Tibial nerve (tissue), 4 donors: ENCODE data around the gene AHCYL2. TPM values are rescaled to one million over a fixed set of nuclear protein-coding genes. Genes with fewer than 3 reads are reported as not detected.

Source experiments
- DNase-seq, 2 donors: peaks; one replicate each; pipeline ENCODE4 v3.0.0-alpha.2; 2019; ENCODE audit warnings: low spot score in 2 of 2
- H3K27ac ChIP-seq, 4 donors: fragments of 200-600 bp; sonication (generic) in 3 of 4; one replicate each; pipeline ENCODE4 v1.5.1; 2017 to 2019; ENCODE audit warnings: mild to moderate bottlenecking in 1 of 4
- H3K27me3 ChIP-seq, 2 donors: fragments of 200-600 bp; sonication (generic) in 1 of 2; one replicate each; pipeline versions ENCODE4 v1.5.1 to v1.6.0; 2017 to 2019
- H3K36me3 ChIP-seq, 3 donors: fragments of 200-600 bp; sonication (generic); one replicate each; pipeline ENCODE4 v1.5.1; 2018 to 2019
- H3K4me1 ChIP-seq, 4 donors: fragments of 200-600 bp; sonication (generic) in 3 of 4; one replicate each; pipeline ENCODE4 v1.5.1; 2017 to 2019
- H3K4me3 ChIP-seq, 4 donors: fragments of 200-600 bp; sonication (generic) in 3 of 4; one replicate each; pipeline ENCODE4 v1.5.1; 2017 to 2019; ENCODE audit warnings: mild to moderate bottlenecking in 1 of 4, moderate library complexity in 1 of 4
- H3K9me3 ChIP-seq, 4 donors: fragments of 200-600 bp; sonication (generic) in 3 of 4; one replicate each; pipeline ENCODE4 v1.5.1; 2017 to 2019
- CTCF ChIP-seq, 5 experiments: fragments of 200-600 bp in 3 of 5; fragments of 450-650 bp in 2 of 5; sonication (generic) in 3 of 5; IDR thresholded peaks; one replicate each; pipeline ENCODE4 v1.5.1; 2016 to 2019; ENCODE audit warnings: antibody characterized with exemption in 5 of 5, mild to moderate bottlenecking in 3 of 5, moderate library complexity in 2 of 5
- EP300 ChIP-seq, 2 donors: sonication (generic); formaldehyde crosslinking; IDR thresholded peaks; one replicate each; pipeline ENCODE4 v1.6.1; 2017; ENCODE audit warnings: antibody characterized with exemption in 2 of 2, mild to moderate bottlenecking in 1 of 2
- POLR2A ChIP-seq, 2 donors: fragments of 450-650 bp; IDR thresholded peaks; one replicate each; pipeline ENCODE4 v1.6.1; 2017; ENCODE audit warnings: antibody characterized with exemption in 2 of 2, mild to moderate bottlenecking in 2 of 2, moderate library complexity in 2 of 2
- WGBS, 2 donors: methylation state at CpG; one replicate each; pipeline ENCODE4 v1.1.5; 2018; 5-methylcytosine and 5-hydroxymethylcytosine counted together
- total RNA-seq, 4 donors: library from RNA; depleted of rRNA; stranded (reverse); fragments of >200 nt; gene quantifications; one replicate each; pipeline ENCODE4 v1.1.0, GENCODE V29; 2016

The AHCYL2 gene
- total RNA-seq, 4 donors from 2014 or later: 21.6 to 42.9 (median 30.9) TPM

- Histone ChIP-seq H3K27me3 (no peaks in the 10 kb centered on the region), H3K4me1 (peaks cover 0 to 22% (median 8%) of the 10 kb centered on the region in 4 donors), H3K27ac (no peak overlapping the region), H3K4me3 (no peak overlapping the region), H3K36me3 (peaks cover 0 to 23% (median 0%) of the 10 kb centered on the region in 3 donors), H3K9me3 (no peaks in the 10 kb centered on the region)
- no peak for DNase-seq
- TF ChIP-seq EP300 (IDR thresholded peaks at IDR 0.05): no peak
- TF ChIP-seq CTCF (IDR thresholded peaks at IDR 0.05): no peak
- TF ChIP-seq POLR2A (IDR thresholded peaks at IDR 0.05): no peak
- 85 to 87% methylated on average over 29 of the region's 29 CpGs for WGBS, 2 donors
These were observed 19.6 kb upstream of the AHCYL2 start for GRCh38 chr7:129205126-129205818.

- H3K4me3 ChIP-seq: no peak overlapping the region
- 93% methylated on average over 18 of the region's 18 CpGs for WGBS, 2 donors
- DNase-seq: no peak
- no peaks in the 10 kb centered on the region for H3K27me3 ChIP-seq
- TF ChIP-seq EP300 (IDR thresholded peaks at IDR 0.05): no peak
- H3K4me1 ChIP-seq: peaks cover 0 to 28% (median 8%) of the 10 kb centered on the region in 4 donors
- H3K27ac ChIP-seq: no peak overlapping the region
- H3K36me3 ChIP-seq: peaks cover 0 to 28% (median 0%) of the 10 kb centered on the region in 3 donors
- no peaks in the 10 kb centered on the region for H3K9me3 ChIP-seq
These were observed 18.6 kb upstream of the AHCYL2 start for GRCh38 chr7:129205987-129206785.

GRCh38 chr7:129208667-129209066, 16.2 kb upstream of the AHCYL2 start:
- no peaks in the 10 kb centered on the region for H3K9me3 ChIP-seq
- H3K27ac ChIP-seq: peak overlapping the region in 1 of 4 donors; percentile 40
- DNase-seq: no peak
- TF ChIP-seq CTCF (IDR thresholded peaks at IDR 0.05) (no peak), POLR2A (IDR thresholded peaks at IDR 0.05) (no peak), EP300 (IDR thresholded peaks at IDR 0.05) (no peak)
- H3K4me3 ChIP-seq: no peak overlapping the region
- H3K27me3 ChIP-seq: no peaks in the 10 kb centered on the region
- 36 to 42% methylated on average over 8 to 9 of the region's 9 CpGs for WGBS, 2 donors
- peaks cover 0 to 48% (median 0%) of the 10 kb centered on the region in 3 donors for H3K36me3 ChIP-seq
- H3K4me1 ChIP-seq: peaks cover 0 to 29% (median 8%) of the 10 kb centered on the region in 4 donors

GRCh38 chr7:129209067-129209926, 15.5 kb upstream of the AHCYL2 start:
- WGBS, 2 donors: 47 to 48% methylated on average over 14 to 15 of the region's 15 CpGs
- Histone ChIP-seq H3K4me1 (peaks cover 0 to 33% (median 8%) of the 10 kb centered on the region in 4 donors), H3K36me3 (peaks cover 0 to 48% (median 0%) of the 10 kb centered on the region in 3 donors), H3K9me3 (no peaks in the 10 kb centered on the region), H3K27me3 (no peaks in the 10 kb centered on the region), H3K27ac (peak overlapping the region in 1 of 4 donors; percentile 40), H3K4me3 (no peak overlapping the region)
- DNase-seq: no peak
- TF ChIP-seq CTCF (IDR thresholded peaks at IDR 0.05) (no peak), POLR2A (IDR thresholded peaks at IDR 0.05) (no peak), EP300 (IDR thresholded peaks at IDR 0.05) (no peak)

- no peak for TF ChIP-seq POLR2A (IDR thresholded peaks at IDR 0.05)
- TF ChIP-seq CTCF (IDR thresholded peaks at IDR 0.05): peak; percentile 65 to 94 (median 79)
- no peaks in the 10 kb centered on the region for H3K9me3 ChIP-seq
- 70 to 87% methylated on average over 14 to 16 of the region's 16 CpGs for WGBS, 2 donors
- no peak overlapping the region for H3K27ac ChIP-seq
- H3K27me3 ChIP-seq: no peaks in the 10 kb centered on the region
- no peak overlapping the region for H3K4me3 ChIP-seq
- DNase-seq: peak; percentile 78 to 89
- peaks cover 0 to 42% (median 0%) of the 10 kb centered on the region in 3 donors for H3K36me3 ChIP-seq
- peaks cover 0 to 33% (median 8%) of the 10 kb centered on the region in 4 donors for H3K4me1 ChIP-seq
These were observed 14.4 kb upstream of the AHCYL2 start for GRCh38 chr7:129210256-129210988.
